ENCODE results near the gene RSPH9.

Gene RSPH9

GRCh38 chr6:43644940-43645612 lies at the start of gene RSPH9:
Gene RSPH9, plus strand, starts transcription at chr6:43645036. Its CDS starts 63 bp downstream, at chr6:43645099.
- peak; percentile 72 to 85 for ATAC-seq

- ATAC-seq: no peak
Observed at GRCh38 chr6:43600595-43600994, 44.2 kb upstream of the RSPH9 start.

GRCh38 chr6:43604174-43604573 lies 40.7 kb upstream of the RSPH9 start:
- ATAC-seq: no peak

- ATAC-seq: no peak
Observed at GRCh38 chr6:43606019-43606418, 38.8 kb upstream of the RSPH9 start.

- ATAC-seq: no peak
Observed at GRCh38 chr6:43608310-43608763, 36.5 kb upstream of the RSPH9 start.

- no peak for ATAC-seq
Observed at GRCh38 chr6:43608807-43609206, 36.0 kb upstream of the RSPH9 start.

- no peak for ATAC-seq
Observed at GRCh38 chr6:43609402-43609801, 35.4 kb upstream of the RSPH9 start.

- ATAC-seq: no peak
Observed at GRCh38 chr6:43610431-43610830, 34.4 kb upstream of the RSPH9 start.

GRCh38 chr6:43613721-43614395 lies 31.0 kb upstream of the RSPH9 start:
- no peak for ATAC-seq

GRCh38 chr6:43614396-43614730 lies 30.5 kb upstream of the RSPH9 start:
- ATAC-seq: no peak

GRCh38 chr6:43616725-43617472 lies 27.9 kb upstream of the RSPH9 start:
- no peak for ATAC-seq

- no peak for ATAC-seq
Observed at GRCh38 chr6:43621078-43621835, 23.6 kb upstream of the RSPH9 start.

GRCh38 chr6:43621836-43622180 lies 23.0 kb upstream of the RSPH9 start:
- ATAC-seq: no peak

- no peak for ATAC-seq
Observed at GRCh38 chr6:43622541-43622940, 22.3 kb upstream of the RSPH9 start.

- ATAC-seq: no peak
Observed at GRCh38 chr6:43623880-43624785, 20.7 kb upstream of the RSPH9 start.

GRCh38 chr6:43624786-43625288 lies 20.0 kb upstream of the RSPH9 start:
- no peak for ATAC-seq

GRCh38 chr6:43625393-43625992 lies 19.3 kb upstream of the RSPH9 start:
- ATAC-seq: no peak

GRCh38 chr6:43627008-43627825 lies 17.6 kb upstream of the RSPH9 start:
- no peak for ATAC-seq

- ATAC-seq: peak; percentile 22 to 32
Observed at GRCh38 chr6:43628393-43629103, 16.3 kb upstream of the RSPH9 start.

- peak; percentile 88 to 90 for ATAC-seq
Observed at GRCh38 chr6:43629104-43629504, 15.7 kb upstream of the RSPH9 start, which contains the start of gene GTPBP2. Gene GTPBP2, minus strand, starts transcription at chr6:43629264. Its CDS starts 102 bp downstream, at chr6:43629162.

Data from activated CD4-positive, CD25-positive, alpha-beta regulatory T cell treated with anti-CD3 and anti-CD28 coated beads, Interleukin-2, amount 50 U/mL, for 24 hours (primary cell).